Putamen (tissue), 1 donor: Measurements from ENCODE around the gene HEPACAM2.

Experiments used
- DNase-seq: peaks from one replicate; pipeline ENCODE4 v3.0.0-alpha.2; 2016; ENCODE audit warnings: low spot score

The HEPACAM2 gene

GRCh38 chr7:93202594-93203250 lies 23.5 kb downstream of the HEPACAM2 start:
- no peak for DNase-seq

DNA sequence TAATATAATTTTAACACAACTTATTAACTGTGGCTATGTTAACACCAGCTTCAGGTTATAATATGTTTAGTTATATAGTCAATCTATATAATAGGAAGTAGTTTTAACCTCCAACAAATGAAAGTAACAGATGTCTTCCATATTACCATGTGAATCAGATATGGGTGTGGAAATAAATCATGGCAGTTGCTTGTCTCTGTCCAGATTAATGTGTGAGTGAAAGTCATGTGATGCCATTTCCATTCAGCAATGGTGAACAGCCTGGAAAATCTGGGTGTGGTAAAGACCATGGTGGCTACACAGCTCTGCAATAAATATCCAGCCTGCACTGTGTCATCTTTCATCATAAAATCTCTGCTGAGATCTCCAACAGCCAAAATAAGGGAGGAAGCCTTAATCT lies 27.8 kb downstream of the HEPACAM2 start:
- no peak for DNase-seq

DNA sequence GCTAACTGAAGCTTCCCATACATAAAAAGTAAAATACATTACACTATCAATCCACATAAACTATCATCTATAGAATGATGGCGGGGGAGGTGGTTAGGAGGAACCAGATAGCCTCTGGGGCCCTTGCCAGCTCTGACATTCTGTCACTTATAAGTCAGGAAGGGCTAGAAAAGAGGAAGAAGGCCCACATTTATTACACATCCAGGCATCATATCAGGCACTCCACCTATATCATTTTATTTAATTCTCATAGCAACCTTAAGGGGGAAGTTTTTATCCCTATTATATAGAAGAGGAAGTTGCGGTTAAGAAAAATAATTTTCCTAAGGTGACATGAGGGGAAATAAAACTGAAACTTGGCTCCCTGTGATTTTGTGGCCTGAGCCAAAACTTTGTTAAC lies 29.9 kb downstream of the HEPACAM2 start:
- DNase-seq, result no peak

DNA sequence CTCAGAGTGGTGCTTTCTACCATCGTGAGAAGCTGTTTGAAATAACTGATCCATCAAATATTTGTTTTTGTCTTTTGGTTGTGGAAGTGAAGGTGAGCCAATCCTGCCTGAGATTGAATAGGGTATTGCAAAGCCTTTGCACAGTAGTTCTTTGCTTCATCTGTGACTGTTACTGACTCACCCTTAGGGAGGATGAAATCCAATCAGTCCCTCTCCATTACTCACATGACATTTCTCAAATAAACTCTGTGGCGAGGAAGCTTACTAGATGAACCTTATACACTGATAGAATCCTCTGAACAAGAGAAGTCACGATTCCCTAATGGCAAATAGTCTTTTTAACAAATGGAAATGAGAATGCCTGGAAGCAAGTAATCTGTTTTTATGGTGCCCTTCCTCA lies 31.9 kb downstream of the HEPACAM2 start:
- no peak for DNase-seq

DNA sequence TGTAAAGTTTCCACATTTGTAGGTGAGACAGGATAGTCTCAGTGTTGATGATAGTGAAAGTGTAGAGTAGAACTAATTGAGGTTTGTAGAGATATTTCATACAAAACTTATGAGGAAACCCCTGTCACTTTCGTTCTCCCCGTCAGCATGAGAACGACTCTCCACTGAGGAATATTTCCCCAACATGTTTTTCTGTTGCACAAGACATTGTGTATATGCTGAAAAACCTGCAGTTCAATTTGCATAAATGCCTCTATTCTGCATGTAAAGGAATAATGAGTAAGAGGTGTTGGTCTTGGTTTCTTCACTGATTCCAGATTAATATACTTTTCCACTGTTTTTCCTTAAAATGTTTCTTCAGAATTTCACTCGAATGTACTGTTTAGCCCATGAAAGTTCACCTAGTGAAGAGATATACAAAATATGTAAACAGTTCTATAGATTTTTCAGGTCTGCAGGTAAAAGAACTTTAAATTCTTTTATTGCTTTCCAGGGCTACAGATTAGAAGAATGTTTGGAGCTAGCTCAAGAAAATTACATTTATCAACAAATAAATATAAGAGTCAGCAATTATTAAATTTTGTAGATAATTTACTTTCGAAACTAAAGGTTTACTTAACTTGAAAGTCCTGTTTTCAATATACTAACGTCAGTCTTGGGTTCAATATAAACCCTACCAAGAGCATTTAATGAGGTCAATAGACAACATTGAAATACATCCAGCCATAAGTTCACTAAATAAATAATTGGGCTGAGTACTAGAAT lies 37.2 kb downstream of the HEPACAM2 start:
- DNase-seq, result no peak

DNA sequence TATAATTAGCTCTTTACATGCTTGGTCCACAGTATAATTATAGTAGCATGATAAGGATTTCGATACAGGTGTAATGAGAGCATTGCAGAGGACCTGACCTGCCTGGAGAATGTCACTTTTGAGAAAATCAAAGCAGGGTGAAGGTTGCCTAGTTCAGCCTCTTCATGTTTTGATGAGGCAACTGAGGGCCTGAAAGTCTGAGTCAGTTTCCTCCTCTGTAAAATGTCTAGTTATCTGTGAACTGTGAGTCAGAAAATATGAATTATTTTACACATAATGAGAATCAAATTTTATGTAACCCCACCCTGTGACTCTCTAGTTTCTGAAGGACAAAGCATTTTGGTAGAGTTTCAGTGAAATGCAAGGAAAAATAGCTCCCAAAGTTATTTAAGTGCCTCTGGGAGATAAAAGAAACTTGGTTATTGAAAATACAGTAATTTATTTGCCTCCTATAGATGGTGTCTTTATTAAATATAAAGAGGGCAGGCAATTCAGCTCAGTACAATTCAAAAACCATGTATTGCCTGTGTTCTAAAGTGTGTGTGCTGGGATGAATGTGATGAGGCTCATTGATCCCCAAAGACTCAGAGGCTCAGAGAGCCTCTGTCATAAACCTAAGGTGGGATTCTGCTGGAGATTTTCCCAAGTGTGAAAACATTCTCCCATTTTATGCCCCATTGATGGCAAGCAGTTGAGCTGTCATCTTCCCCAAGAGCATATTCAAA lies 40.8 kb downstream of the HEPACAM2 start:
- peak; percentile 58 for DNase-seq

- no peak for DNase-seq
Observed at GRCh38 chr7:93179173-93179572, 47.1 kb downstream of the HEPACAM2 start.

GRCh38 chr7:93178213-93178612 lies 48.1 kb downstream of the HEPACAM2 start:
- no peak for DNase-seq

DNA sequence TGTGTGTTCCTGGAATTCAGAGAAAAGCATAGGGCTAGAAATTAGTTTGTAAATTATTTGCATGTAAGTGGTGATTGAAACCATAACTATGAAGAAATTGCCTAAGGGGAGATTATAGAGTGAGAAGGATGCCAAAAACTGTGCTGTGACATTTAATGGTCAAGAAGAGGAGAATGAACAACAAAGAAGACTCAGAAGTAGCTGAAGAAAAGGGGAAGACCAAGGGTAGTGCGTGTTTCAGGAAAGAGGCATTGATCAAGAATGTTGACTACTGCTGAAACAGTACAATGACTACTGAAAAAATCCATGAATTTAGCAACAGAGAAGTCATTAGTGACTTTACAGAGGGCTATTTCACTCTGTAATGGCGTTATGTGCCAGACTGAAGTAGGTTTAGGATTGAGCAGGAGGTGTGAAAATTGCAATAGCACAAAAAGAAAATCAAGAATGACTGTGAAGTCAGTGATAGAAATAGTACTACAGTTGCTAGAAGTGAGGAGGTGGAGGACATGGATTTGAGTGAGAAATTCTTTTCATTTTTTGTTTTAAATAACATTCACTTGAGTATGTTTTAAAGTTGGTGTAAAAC lies 49.2 kb downstream of the HEPACAM2 start:
- DNase-seq, result no peak

GRCh38 chr7:93175219-93175618 lies 51.0 kb downstream of the HEPACAM2 start:
- DNase-seq, result no peak

- DNase-seq, result no peak
Observed at GRCh38 chr7:93172683-93173082, 53.6 kb downstream of the HEPACAM2 start.

DNA sequence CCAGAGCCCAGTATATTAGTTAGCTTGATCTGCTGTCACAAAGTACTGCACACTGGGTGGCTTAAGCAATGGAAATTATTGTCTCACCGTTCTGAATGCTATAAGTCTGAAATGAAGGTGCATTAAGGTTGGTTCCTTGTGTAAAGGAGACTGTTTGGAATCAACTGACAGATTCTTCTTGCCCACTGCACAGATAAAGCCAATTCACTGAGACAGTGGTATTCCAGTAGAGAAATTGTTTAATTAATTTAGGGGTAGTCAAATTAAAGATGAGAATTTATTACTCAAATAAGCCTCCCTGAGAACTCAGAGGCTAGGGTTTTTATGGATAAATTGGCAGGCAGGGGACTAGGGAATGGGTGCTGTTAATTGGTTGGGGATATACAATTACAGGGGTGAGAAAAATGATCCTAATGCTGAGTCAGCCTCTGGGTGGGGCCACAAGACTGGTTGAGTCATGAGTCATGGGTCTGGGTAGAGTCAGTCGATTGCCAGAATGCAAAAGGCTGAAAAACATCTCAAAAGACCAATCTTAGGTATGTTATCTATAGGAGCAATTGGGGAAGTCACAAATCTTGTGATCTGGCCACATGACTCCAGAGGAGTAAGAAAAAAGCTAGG lies 54.6 kb downstream of the HEPACAM2 start:
- DNase-seq, result no peak

DNA sequence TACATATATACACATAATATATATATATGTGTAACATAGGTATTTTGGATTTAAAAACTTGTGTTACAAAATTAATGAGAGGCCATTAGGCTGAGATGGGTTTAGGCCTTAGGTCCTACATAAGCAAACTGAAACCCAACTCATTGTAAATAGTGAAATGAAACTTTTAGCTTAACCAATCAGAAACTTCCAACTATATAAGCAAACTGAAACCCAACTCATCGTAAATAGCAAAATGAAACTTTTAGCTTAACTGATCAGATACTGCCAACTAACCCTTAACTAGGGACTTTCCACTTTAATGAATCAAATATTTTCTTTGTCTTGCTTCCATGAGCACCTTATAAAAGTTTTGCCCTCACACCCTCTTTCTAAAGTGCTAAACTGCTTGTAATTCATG lies 60.8 kb downstream of the HEPACAM2 start:
- no peak for DNase-seq

GRCh38 chr7:93164766-93165165 lies 61.5 kb downstream of the HEPACAM2 start:
- DNase-seq, result no peak

- no peak for DNase-seq
Observed at GRCh38 chr7:93161181-93161762, 65.0 kb downstream of the HEPACAM2 start.

DNA sequence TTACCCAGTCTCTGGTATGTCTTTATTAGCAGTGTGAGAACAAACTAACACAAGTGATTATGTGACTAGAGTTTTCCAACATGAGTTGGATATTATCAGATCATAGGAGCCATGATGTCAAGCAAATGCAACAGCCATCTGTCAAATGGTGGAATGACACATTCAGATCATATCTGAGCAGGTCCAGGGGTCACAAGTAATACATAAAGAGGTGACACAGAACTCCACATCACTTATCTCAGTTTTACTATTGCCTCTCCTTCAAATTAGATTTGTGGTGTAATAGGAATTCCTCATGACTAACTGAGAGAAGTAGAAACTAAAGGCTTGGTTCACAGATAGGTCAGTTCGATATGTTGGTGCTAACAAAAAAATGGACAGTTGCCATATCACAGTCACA lies 65.9 kb downstream of the HEPACAM2 start:
- no peak for DNase-seq

GRCh38 chr7:93159490-93159889 lies 66.8 kb downstream of the HEPACAM2 start:
- DNase-seq, result no peak

- no peak for DNase-seq
Observed at GRCh38 chr7:93156884-93157283, 69.4 kb downstream of the HEPACAM2 start.

GRCh38 chr7:93150200-93150835 lies 76.0 kb downstream of the HEPACAM2 start:
- no peak for DNase-seq

DNA sequence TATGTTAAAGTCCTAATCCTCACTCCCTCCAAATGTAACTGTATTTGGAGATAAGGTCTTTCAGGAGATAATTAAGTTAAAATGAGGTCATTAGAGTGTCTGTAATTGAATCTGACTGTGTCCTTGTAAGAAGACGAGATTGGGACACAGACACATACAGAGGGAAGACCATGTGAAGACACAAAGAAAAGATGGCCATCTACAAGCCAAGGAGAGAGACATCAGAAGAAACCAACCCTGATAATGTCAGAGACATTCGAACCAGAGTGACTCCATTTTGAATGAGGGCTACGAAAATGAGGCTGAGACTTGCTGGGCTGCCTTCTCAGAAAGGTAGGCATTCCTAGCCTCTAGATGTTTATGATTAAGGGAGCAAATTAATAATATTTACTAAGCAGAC lies 77.5 kb downstream of the HEPACAM2 start:
- no peak for DNase-seq

- no peak for DNase-seq
Observed at GRCh38 chr7:93148144-93148543, 78.1 kb downstream of the HEPACAM2 start, which contains the start of gene SAMD9L. Gene SAMD9L (minus strand): TSS chr7:93148385. CDS start chr7:93135971, 12,414 bp downstream.
